Measurements from ENCODE around the gene TRAK1. TPM values are rescaled to one million over a fixed set of nuclear protein-coding genes. Genes with fewer than 3 reads are reported as not detected.

TRAK1 gene
- total RNA-seq, 2 experiments from 2014 or later, result 62.5 to 88.3 TPM

DNA sequence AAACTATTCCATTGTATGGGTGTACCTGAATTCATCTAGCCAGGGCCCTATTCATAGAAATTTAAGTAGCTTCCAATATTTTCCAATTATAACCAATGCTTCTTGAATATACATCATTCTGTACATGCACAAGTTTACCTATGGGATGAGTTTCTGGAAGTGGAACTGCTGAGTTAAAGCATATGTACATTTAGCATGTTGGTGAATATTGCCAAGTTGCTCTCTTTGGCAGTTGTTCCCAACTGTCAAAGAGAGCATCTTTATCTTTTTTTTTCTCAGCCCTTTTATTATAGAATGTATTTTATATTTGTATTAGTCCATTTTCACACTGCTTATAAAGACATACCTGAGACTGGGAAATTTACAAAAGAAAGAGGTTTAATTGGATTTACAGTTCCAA is 183.1 kb downstream of the TRAK1 start:
- H3K4me1 ChIP-seq (ENCODE audit: insufficient read depth, low read length, poor library complexity, severe bottlenecking), result no peaks in the 10 kb centered on the region
- TF ChIP-seq CTCF (conservative IDR thresholded peaks at IDR 0.05; ENCODE audit: low read length) (no peak), EZH2phosphoT487 (IDR thresholded peaks at IDR 0.05; ENCODE audit: borderline replicate concordance, low read depth, low read length) (no peak)
- DNase-seq (ENCODE audit: low spot score), result no peak
- H3K27ac ChIP-seq (ENCODE audit: low read depth, low read length, poor library complexity, severe bottlenecking), result no peak overlapping the region
- CTCF ChIA-PET (ENCODE audit: unreplicated experiment), result no interaction called here
- H3K4me2 ChIP-seq (ENCODE audit: low read length), result no peak overlapping the region
- H3K9me2 ChIP-seq (ENCODE audit: insufficient read depth, low read length), result no peaks in the 10 kb centered on the region
- intact Hi-C loops (cut with micrococcal nuclease; ENCODE audit: unreplicated experiment), result no loop called here
- no peak overlapping the region for H2AFZ ChIP-seq (ENCODE audit: low read length)
- no peaks in the 10 kb centered on the region for H3K79me2 ChIP-seq (ENCODE audit: insufficient read depth, low read depth, low read length)
- no peak overlapping the region for H3K4me3 ChIP-seq (ENCODE audit: low read depth, low read length, poor library complexity, severe bottlenecking)
- H3K9me3 ChIP-seq (ENCODE audit: low read length), result no peaks in the 10 kb centered on the region
- BruUV-seq (replicated peaks), result no TSS peak
- H4K20me1 ChIP-seq (ENCODE audit: insufficient read depth, low read length), result no peaks in the 10 kb centered on the region
- no peaks in the 10 kb centered on the region for H3K36me3 ChIP-seq (ENCODE audit: insufficient read depth, low read length)
- POLR2A ChIA-PET, result no interaction called here

GRCh38 chr3:42275217-42275616 is 184.1 kb downstream of the TRAK1 start:
- no TSS peak for BruUV-seq (replicated peaks)
- Histone ChIP-seq H3K4me3 (ENCODE audit: low read depth, low read length, poor library complexity, severe bottlenecking) (no peak overlapping the region), H3K27ac (ENCODE audit: low read depth, low read length, poor library complexity, severe bottlenecking) (no peak overlapping the region), H3K79me2 (ENCODE audit: insufficient read depth, low read depth, low read length) (no peaks in the 10 kb centered on the region), H2AFZ (ENCODE audit: low read length) (no peak overlapping the region), H3K9me2 (ENCODE audit: insufficient read depth, low read length) (no peaks in the 10 kb centered on the region), H3K4me2 (ENCODE audit: low read length) (no peak overlapping the region), H4K20me1 (ENCODE audit: insufficient read depth, low read length) (no peaks in the 10 kb centered on the region), H3K36me3 (ENCODE audit: insufficient read depth, low read length) (no peaks in the 10 kb centered on the region), H3K9me3 (ENCODE audit: low read length) (0 out of 2 replicates have a peak, but pooled peaks cover 6% of the 10 kb centered on the region), H3K4me1 (ENCODE audit: insufficient read depth, low read length, poor library complexity, severe bottlenecking) (no peaks in the 10 kb centered on the region)
- POLR2A ChIA-PET, result no interaction called here
- no peak for DNase-seq (ENCODE audit: low spot score)
- TF ChIP-seq CTCF (conservative IDR thresholded peaks at IDR 0.05; ENCODE audit: low read length) (no peak), EZH2phosphoT487 (IDR thresholded peaks at IDR 0.05; ENCODE audit: borderline replicate concordance, low read depth, low read length) (no peak)
- intact Hi-C loops (cut with micrococcal nuclease; ENCODE audit: unreplicated experiment), result no loop called here
- CTCF ChIA-PET (ENCODE audit: unreplicated experiment), result no interaction called here

Small RNA genes lying within 50 kb of the gene (small RNA-seq; reads per million reads assigned to genes)
- not detected for gene RNU4-78P

Other genes with a start within 250 kb of the TRAK1 start
- gene ULK4, start 129.3 kb upstream of the TRAK1 start, total RNA-seq (2014; rRNA removed; shearing (Covaris generic)), result 21.0 and 39.3 TPM in 2 replicates
- gene ULK4, start 129.3 kb upstream of the TRAK1 start, total RNA-seq (2022), result 17.6 and 18.9 TPM in 2 replicates
- not detected in 2 replicates for gene CCK, start 174.8 kb downstream of the TRAK1 start, total RNA-seq (2014; rRNA removed; shearing (Covaris generic))
- not detected in 2 replicates for gene CCK, start 174.8 kb downstream of the TRAK1 start, total RNA-seq (2022)

Data from OCI-LY7 (cell line).